WTC11 (cell line): Measurements from ENCODE around the gene KRT35.

Source experiments
- CREB1 ChIP-seq: sonication (generic); formaldehyde crosslinking; IDR thresholded peaks from 2 replicates; pipeline ENCODE4 v1.8.0; 2023; ENCODE audit warnings: mild to moderate bottlenecking, missing genetic modification reagents
- CTCF ChIP-seq: fragments of 200-600 bp; IDR thresholded peaks from 2 replicates; pipeline ENCODE4 v1.8.0; 2022; ENCODE audit warnings: antibody characterized with exemption
- SMAD4 ChIP-seq: sonication (generic); formaldehyde crosslinking; IDR thresholded peaks from 2 replicates; pipeline ENCODE4 v1.8.0; 2022; ENCODE audit warnings: mild to moderate bottlenecking, missing genetic modification reagents
- SP1 ChIP-seq: sonication (generic); formaldehyde crosslinking; conservative IDR thresholded peaks from 2 replicates; pipeline ENCODE4 v1.8.1; 2022; ENCODE audit warnings: missing genetic modification reagents

DNA sequence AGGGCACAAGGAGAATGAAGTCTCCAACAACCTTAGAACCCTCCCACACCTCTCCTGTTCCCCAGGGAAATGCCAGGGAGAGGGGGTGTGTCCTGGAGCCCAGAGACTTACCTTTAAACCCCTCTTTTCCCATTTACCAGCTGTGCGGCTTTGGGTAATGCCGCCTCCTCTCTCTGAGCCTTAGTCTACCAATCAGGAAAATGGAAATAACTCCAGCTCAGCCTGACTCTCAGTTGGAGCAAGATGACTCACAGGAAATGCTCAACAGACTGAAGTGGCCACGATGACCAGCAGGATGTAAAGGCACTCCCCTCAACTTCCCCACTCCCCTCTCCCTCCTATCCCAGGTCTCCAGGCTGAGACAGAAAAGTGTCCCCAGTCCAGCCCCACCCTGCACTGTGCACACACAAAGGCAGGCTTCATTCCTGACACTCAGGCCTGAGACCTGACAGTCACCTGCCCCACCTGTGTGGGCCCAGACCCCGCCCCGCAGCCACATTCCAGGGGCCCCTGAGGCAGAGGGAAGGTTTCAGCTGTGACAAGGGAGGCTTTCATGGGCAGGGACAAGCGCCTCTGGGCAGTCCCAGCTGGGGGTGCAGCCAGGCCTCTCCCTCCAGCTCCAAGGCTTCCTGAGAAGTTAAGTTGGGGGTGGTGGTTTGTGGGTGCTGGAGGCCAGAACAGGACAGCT lies 40.8 kb upstream of the KRT35 start:
- TF ChIP-seq CTCF (no peak), SP1 (CRISPR knock-in tag) (no peak), CREB1 (CRISPR knock-in tag) (no peak), SMAD4 (CRISPR knock-in tag) (no peak)
